Activated naive CD4-positive, alpha-beta T cell treated with anti-CD3 and anti-CD28 coated beads, Interleukin-2, amount 50 U/mL, for 72 hours (primary cell): Measurements from ENCODE around the gene SNAP29. TPM values are rescaled to one million over a fixed set of nuclear protein-coding genes. Genes with fewer than 3 reads are reported as not detected.

Experiments
- ATAC-seq, 2 donors: fragments of 150-1000 bp; cut with Tn5 transposase; 2 replicates each; pipeline ENCODE4 v1.10.0; 2021; ENCODE audit warnings: mild to moderate bottlenecking in 2 of 2, moderate library complexity in 2 of 2
- DNase-seq, 2 donors: peaks; one replicate each; pipeline ENCODE4 v3.0.0; 2021 to 2022; ENCODE audit warnings: low spot score in 2 of 2
- H3K27ac Mint-ChIP-seq, 2 donors: one replicate each; pipeline ENCODE4 v1.8.0; 2022; ENCODE audit warnings: mild to moderate bottlenecking in 2 of 2, mixed read lengths in 2 of 2
- H3K36me3 Mint-ChIP-seq, 2 donors: one replicate each; pipeline ENCODE4 v1.8.0; 2022; ENCODE audit warnings: mixed read lengths in 2 of 2
- H3K9me3 Mint-ChIP-seq, 2 donors: one replicate each; pipeline ENCODE4 v1.8.0; 2022; ENCODE audit warnings: mixed read lengths in 2 of 2
- total RNA-seq, 2 donors: library from RNA; stranded (reverse); gene quantifications; one replicate each; pipeline ENCODE4 v1.2.3, GENCODE V29; 2022

SNAP29 gene
- total RNA-seq, 2 donors from 2014 or later = 25.2 to 25.6 TPM

DNA sequence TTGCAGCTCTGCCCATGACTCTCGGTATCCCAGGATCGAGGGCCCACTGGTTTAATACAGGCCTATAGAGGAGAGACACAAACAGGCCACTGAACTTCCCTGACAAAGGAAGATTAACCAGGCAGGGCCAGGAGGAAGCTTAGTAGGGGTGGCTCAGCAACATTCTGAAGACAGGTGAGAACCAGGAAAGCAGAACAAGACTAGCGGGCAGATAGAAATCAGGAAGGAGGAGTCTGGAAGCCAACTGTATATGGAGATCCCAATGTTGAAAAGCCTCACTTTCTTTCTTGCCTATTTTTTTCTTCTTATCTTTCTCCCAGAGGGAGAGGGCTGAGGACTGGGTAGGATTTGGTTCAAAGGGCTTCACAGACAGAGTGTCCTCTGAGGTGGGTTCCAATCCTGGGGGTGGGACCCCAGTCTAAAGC lies 5.6 kb upstream of the SNAP29 start:
- ATAC-seq = no peak
- H3K9me3 Mint-ChIP-seq = no peaks in the 10 kb centered on the region
- H3K27ac Mint-ChIP-seq = peak overlapping the region in 1 of 2 donors; percentile 15
- H3K36me3 Mint-ChIP-seq = peaks cover 6% of the 10 kb centered on the region in 2 donors
- no peak for DNase-seq

DNA sequence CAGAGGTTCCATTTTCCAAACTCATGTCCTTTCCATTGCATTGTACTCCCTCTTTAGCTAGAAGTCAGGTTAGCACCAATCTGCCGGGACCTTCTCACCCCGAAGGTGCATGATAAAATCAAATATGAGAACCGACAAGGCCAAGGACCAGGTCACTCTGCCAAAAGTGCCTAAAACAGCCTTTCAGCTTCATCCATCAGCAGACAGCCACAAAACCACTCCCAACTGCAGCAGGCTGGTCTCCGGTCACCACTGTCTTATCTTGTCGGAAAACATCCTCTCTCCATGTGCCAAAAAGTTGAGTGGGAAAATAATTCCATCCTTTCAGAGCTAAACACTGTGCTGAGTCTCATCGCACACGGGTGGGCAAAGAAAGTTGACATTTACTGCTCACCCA lies 1.6 kb upstream of the SNAP29 start:
- no peak for DNase-seq
- no peaks in the 10 kb centered on the region for H3K9me3 Mint-ChIP-seq
- peaks cover 10 to 17% of the 10 kb centered on the region in 2 donors for H3K36me3 Mint-ChIP-seq
- ATAC-seq = no peak
- H3K27ac Mint-ChIP-seq = peak overlapping the region in 1 of 2 donors; percentile 92

DNA sequence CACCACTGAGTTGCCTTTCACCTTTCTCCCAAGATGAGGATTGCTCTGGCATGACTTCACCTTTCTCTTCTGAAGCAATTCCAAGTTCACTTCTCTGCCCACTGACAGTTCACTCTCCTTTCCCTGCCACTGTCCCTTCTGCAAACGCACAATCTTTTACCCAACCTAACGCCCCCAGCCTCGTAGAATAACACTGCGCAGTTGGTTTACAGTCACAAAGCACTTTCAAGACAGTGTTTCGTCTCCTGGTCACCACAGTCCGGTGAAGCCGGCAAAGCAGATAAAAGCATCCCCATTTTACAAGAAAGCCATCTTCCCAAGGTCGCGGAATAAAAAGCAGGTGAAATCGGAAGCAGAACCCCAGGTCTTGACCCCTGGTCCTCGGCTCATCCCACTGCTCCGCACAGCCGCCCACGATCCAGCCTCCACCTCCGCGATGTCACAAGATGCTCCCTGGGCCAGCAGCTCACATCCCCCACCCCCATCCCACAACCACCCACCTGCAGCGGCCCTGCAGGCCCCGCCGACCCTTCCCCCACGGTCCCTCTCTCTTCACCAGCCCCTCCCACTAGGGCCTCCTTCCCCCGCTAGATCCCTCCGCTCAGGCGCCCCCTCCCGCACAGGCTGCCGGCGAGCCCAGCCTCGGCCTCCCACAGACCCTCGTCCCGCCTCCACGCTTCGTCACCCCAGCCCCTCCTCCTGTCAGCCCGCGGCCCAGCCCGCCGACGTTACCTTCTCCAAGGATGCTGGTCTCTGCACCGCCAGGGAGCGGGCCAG lies 781 bp upstream of the SNAP29 start:
- peak; percentile 69 to 81 for ATAC-seq
- no peaks in the 10 kb centered on the region for H3K9me3 Mint-ChIP-seq
- peak in 1 of 2 donors; percentile 84 for DNase-seq
- H3K36me3 Mint-ChIP-seq = peaks cover 12 to 19% of the 10 kb centered on the region in 2 donors
- peak overlapping the region; percentile 92 to 93 for H3K27ac Mint-ChIP-seq

DNA sequence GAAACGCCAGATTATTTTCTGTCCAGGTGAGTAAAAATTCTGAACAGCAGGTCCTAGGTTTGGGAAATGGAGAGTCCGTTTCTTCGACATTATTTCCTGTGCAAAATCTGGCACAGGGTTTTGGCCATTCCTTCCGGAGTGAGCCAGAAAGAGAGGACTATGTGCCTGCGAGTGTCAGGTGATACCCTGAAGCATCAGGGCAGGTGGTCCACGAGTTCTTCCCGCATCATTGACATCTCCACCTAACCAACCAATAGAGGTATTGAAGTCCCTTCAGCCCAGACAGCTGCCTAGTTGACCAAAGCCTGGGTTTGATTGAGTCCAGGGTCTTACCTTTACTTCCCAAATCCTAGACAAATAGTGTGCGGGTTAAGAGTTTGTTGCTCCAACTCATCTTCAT lies 808 bp downstream of the SNAP29 start:
- H3K27ac Mint-ChIP-seq = peak overlapping the region; percentile 89 to 92
- H3K9me3 Mint-ChIP-seq = no peaks in the 10 kb centered on the region
- no peak for DNase-seq
- no peak for ATAC-seq
- H3K36me3 Mint-ChIP-seq = peaks cover 12 to 19% of the 10 kb centered on the region in 2 donors

DNA sequence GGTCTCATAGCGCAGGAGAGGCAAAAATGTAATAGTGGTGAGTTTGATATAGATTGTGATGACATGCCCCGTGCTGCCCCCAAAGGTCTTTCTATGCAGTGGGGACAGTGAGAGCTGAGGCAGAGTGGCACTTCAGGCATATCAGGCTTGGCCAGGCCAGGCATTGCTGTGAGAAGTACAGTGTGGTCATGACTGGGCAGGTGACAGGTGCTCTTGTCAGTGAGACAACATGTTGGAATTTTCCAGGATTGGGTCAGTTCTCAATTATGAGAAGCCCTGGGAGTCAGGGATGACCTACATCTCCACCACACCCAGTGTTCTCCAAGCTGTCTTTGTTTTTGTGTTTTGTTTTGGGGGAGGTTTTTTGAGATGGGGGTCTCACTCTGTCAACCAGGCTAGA lies 3.7 kb downstream of the SNAP29 start:
- no peaks in the 10 kb centered on the region for H3K9me3 Mint-ChIP-seq
- no peak for ATAC-seq
- no peak for DNase-seq
- H3K27ac Mint-ChIP-seq = peak overlapping the region; percentile 1 to 43
- peaks cover 12 to 19% of the 10 kb centered on the region in 2 donors for H3K36me3 Mint-ChIP-seq

DNA sequence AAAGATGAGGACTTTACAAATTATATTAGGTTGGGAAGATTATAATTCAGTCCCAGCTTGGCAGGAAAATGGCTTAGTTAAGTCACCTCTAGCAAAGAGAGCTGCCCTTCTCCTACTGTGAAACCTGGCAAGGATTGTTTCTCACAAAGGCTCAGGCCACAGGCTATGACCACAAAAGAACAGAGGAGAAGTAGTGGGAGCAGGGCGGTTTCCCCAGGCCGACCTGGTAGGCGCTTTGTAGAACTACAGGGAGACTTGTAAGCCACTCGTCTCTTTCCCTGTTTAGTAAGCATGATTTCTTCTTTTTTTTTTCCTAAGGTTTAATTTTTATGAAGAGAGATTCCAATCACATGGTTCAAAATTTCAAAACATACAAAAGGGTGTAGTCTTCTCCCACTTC lies 4.6 kb downstream of the SNAP29 start:
- no peak for DNase-seq
- no peaks in the 10 kb centered on the region for H3K9me3 Mint-ChIP-seq
- H3K27ac Mint-ChIP-seq = peak overlapping the region in 1 of 2 donors; percentile 26
- H3K36me3 Mint-ChIP-seq = peaks cover 7 to 13% of the 10 kb centered on the region in 2 donors
- ATAC-seq = no peak

DNA sequence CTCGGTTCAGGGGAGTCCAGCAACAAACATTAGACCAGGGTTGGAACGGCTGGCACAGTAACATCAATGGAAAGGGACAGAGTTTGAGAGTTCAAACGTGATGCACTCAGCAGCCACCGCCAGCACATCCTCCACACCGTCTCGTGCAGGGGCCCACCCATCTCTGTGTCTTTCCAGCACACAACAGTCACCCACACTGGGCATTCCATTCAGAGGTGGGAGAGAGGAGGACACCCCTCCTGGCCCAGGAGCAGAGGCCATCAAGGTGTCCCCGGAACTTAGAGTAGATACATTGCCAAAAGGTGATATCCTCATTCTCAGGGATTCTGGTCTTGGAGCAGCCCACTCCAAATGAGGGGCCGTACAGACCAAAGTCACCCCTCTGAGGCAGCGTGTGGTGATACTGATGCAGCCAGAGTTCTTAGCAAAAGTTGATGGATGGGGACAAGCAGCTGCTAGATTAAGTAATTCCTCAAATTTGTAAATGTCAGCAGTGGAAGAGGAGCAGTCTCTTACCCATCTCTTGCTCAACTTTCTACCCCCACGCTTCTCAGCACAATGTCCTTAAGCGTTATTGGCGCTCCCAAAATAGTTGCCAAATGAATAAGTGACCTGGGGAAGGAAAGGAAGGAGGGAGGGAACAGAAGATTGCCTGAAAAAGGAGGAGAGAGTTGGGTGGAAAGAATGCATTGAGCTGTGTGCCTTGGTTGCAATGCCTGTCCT lies 5.5 kb downstream of the SNAP29 start:
- no peak for ATAC-seq
- Mint-ChIP-seq H3K36me3 (peaks cover 7 to 11% of the 10 kb centered on the region in 2 donors), H3K9me3 (no peaks in the 10 kb centered on the region), H3K27ac (peak overlapping the region; percentile 26 to 86)
- DNase-seq = no peak

DNA sequence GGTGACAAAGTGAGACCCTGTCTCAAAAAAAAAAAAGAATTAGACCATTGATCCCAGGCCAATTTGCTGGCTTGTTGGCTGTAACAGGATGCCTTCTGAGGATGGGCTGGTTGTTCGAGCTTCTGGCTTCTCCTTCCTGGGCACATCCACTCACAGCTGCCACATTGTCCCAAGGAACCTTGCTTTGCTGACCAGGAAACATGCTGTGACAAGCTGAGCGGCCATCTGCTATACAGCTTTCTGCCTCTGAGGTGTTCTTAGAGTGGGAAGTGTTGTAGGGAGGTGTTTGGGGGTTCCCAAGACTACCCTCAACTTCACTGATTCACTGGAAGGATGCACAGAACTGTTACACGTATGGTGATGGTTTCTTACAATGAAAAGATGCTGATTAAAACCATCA lies 6.5 kb downstream of the SNAP29 start:
- ATAC-seq = no peak
- Mint-ChIP-seq H3K27ac (no peak overlapping the region), H3K36me3 (peaks cover 6 to 7% of the 10 kb centered on the region in 2 donors), H3K9me3 (no peaks in the 10 kb centered on the region)
- no peak for DNase-seq

DNA sequence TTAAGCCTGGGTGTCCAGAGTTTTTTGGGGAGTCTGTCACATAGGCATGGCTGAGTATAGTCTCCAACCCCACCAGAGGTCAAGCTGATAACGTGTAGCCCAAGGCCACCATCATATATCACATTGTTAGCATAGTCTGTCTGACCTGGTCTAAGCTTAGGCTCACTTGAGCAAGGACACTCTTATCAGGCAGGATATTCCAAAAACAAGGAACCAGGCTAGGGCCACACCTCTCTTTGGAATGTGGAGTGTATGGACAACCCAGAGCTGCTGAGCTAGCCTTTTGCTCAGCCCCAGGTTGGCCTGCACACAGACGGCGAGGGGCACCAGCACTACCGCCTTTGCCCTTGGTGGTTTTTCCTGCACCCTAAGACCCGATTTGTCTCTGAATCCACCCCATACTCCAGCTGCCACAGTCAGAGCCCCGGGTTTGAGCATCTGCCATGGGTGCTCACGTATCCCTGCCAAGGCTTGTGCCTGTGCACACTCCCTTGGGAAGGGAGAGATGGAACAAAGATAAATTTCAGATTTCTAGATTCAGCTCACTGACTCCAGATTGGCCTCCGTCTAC lies 7.2 kb downstream of the SNAP29 start:
- no peak for ATAC-seq
- Mint-ChIP-seq H3K9me3 (no peaks in the 10 kb centered on the region), H3K27ac (no peak overlapping the region), H3K36me3 (peaks cover 6 to 7% of the 10 kb centered on the region in 2 donors)
- DNase-seq = no peak

DNA sequence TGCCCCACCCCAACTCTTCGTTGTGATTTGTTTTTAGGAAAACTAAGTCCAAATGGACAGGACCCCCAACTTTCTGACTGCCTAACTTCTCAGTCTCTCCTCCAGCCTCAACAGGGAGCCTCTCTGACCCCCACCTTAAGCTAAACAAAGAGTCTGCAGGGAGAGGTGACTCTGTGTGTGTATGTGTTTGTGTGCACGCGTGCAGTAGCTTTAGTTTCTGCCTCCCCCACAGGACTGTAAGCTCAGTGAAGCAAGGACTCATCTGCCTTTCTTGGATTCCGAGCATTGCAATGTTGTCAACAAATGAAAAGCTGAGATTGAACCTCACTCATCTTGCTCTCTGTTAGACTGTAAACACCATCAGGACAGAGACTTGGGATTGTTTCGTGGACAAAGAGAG lies 7.9 kb downstream of the SNAP29 start:
- Mint-ChIP-seq H3K9me3 (no peaks in the 10 kb centered on the region), H3K27ac (peak overlapping the region in 1 of 2 donors; percentile 69), H3K36me3 (peaks cover 6 to 7% of the 10 kb centered on the region in 2 donors)
- DNase-seq (no peak), ATAC-seq (no peak)

DNA sequence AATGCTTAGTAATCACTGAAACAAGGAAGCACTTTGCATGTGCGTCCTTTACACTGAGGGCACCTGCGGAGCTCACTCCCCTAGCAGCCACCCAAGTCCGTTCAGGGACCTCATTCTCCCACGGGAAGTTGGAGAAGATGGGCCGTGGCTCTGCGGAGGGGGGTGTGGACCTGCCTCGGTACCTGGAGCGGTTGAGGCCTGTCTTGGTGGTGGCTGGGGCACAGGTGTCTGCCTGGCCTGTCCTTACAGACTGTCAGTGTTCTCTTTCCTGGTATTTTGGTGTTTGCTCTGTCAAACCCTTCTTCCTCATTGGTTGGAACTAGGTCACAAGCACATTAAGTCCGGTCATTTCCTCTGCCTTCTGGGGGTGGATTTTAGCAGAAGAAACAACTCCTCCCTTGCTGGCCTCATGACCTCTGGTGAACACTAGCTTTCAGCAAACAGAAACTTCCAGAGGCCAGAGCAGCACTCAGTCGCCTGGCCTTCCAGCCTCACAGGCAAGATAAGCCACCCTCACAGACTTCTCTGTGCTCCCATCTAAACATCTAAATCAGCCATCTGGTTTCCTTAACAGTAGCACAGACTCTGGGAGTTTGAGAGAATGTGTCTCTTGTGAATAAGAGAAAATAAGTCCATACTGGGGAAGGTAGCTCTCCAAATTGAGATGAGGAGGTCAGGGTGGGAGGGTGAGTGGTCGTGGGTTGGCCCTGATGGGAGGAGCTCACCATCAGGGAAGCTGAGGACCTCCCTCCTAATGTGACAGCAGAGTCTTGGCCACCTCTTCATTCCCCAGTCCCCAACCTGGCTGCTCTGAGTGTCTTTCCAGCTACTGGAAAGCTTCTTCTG lies 8.6 kb downstream of the SNAP29 start:
- Mint-ChIP-seq H3K36me3 (peaks cover 0 to under 1% of the 10 kb centered on the region in 2 donors), H3K27ac (peak overlapping the region; percentile 49 to 52), H3K9me3 (no peaks in the 10 kb centered on the region)
- ATAC-seq = no peak
- no peak for DNase-seq

DNA sequence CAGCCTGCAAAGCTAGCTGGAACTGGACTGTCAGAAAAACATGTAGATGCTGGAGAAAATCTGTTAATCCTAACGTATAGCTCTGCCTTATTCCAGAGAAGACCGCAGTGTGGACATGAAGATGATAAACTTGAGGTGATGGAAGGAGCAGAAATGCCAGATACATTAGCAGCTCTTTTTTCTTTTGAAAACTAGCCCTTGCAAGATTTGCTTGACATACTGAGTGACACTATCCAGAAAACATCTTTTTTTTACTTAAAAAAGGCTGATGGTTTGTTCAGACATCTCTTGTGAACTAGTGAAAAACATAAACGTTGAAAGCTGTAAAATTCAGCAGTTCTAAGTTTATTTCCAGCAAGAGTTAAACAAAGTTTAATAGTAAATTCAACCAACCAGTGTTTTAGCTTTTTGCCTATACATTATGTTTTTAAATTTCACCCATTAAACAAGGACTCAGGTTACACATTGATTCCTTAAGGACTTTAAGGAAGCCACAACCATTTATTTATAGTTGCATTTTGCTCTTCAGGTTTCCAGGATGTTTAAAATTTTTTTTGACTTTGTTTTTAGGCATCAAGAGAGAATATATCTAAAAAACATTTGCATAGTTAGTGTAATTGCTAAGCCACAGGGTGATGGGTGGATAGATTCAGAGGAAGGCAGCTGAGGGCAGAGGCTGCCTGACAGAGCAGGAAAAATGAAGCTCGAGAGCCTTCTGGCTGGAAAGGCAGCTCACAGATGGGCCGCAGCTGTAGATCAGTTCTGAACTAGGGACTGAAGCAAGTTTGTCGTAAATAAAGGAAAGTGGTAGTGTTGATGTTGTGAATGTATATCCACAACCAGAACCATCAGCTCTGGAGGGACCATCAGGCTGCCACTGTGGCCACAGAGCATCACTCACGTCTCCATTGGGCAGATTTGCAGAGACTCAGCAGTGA lies 9.5 kb downstream of the SNAP29 start:
- Mint-ChIP-seq H3K27ac (no peak overlapping the region), H3K9me3 (no peaks in the 10 kb centered on the region), H3K36me3 (no peaks in the 10 kb centered on the region)
- DNase-seq (no peak), ATAC-seq (no peak)

DNA sequence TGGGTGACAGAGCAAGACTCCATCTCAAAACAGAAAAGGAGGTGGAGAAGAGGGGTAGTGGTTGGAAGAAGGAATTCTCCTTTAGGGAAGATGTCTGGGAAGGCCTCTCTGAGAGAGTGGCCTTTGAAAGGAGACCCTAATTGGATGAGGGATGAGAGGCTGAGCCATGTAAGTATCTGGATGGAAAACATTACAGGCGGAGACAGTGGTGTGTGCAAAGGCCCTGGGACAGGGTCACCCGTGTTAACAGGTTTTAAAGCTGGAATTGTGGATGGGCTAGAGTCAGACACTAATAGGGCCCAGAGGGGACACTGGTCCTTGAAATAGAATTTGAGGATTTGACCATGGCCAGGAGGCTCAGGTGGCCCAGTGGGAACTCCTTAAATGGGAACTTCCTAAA lies 10.4 kb downstream of the SNAP29 start:
- no peaks in the 10 kb centered on the region for H3K36me3 Mint-ChIP-seq
- DNase-seq = no peak

DNA sequence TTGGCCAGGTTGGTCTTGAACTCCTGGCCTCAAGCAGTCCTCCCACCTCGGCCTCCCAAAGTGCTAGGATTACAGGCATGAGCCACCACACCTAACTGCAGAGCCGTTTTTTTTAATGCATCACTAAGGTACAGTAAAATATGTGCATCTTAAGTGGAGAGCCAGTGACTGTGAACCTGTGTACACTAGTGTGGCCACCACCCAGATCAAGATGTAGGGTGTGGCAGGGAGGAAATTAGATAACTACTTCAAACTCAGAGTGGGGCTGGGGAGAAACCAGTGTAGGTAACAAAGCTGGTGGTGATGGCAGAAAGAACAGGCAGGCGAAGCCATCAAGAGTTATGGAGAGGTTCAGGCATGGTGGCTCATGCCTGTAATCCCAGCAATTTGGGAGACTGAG lies 14.4 kb downstream of the SNAP29 start:
- H3K36me3 Mint-ChIP-seq = no peaks in the 10 kb centered on the region
- no peaks in the 10 kb centered on the region for H3K9me3 Mint-ChIP-seq
- no peak overlapping the region for H3K27ac Mint-ChIP-seq
- DNase-seq (no peak), ATAC-seq (no peak)

More for the DNA sequence above, 10.4 kb downstream of the SNAP29 start:
- ATAC-seq = no peak
- H3K27ac Mint-ChIP-seq = peak overlapping the region in 1 of 2 donors; percentile 1
- no peaks in the 10 kb centered on the region for H3K9me3 Mint-ChIP-seq

DNA sequence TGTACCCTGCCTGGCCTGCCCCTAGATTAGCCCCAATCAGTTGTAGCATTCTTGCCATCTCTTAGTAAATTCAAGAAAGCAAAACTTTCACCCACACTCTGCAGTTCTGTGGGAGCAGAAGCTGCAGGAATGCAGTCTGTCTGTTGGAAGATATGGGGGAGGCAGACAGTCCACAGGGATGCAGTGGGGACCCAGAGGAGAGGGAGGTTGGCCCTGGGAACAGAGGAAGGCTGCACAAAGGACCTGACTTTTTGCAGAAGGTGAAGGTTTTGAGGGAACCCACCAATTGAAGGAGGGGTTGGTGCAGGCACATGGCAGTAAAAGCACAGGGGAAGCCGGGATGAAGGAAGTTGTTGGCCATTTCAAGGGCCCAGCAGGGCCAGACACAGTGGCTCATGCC lies 16.5 kb downstream of the SNAP29 start:
- H3K36me3 Mint-ChIP-seq = no peaks in the 10 kb centered on the region
- no peak for ATAC-seq
- peak overlapping the region; percentile 2 to 36 for H3K27ac Mint-ChIP-seq
- no peaks in the 10 kb centered on the region for H3K9me3 Mint-ChIP-seq
- DNase-seq = no peak

DNA sequence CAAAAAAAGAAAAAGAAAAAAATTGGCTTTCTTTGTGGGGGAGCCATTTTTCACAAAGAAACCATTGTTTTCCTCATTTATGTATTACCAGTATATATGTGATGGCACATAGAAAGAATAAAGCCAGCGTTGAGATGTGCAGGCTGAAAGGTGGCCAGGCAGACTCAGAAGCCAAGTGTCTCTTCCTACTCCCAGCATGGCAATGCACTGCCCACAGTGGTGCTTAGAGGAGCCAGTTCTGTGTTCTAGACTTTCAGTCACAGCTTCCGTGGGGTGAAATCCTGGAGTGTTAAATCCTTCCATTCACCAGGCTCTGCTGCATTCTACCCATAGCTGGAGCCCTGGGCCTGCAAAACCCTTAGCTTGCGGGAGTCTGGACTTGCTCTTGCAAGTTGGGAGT lies 18.9 kb downstream of the SNAP29 start:
- ATAC-seq = no peak
- DNase-seq = no peak
- no peaks in the 10 kb centered on the region for H3K36me3 Mint-ChIP-seq
- H3K9me3 Mint-ChIP-seq = no peaks in the 10 kb centered on the region
- H3K27ac Mint-ChIP-seq = peak overlapping the region in 1 of 2 donors; percentile 21
